OCI-LY1 (cell line): ENCODE data around the gene NAGA.
A peak's percentile ranks its signal among the peaks of the same experiment; 100 is the strongest.
"Not testable (repeated sequence)": the region's sequence is repeated elsewhere in the genome, so short reads cannot be mapped to it uniquely, and the experiment has no call there.

ENCODE experiments used
- H2AFZ ChIP-seq: fragments of 200-600 bp; sonication (generic), shearing (Covaris generic); 2 replicates; pipeline ENCODE4 v1.6.0; 2014; ENCODE audit warnings: antibody characterized with exemption, mild to moderate bottlenecking, low read length
- H3F3A ChIP-seq: fragments of 200-600 bp; sonication (generic), shearing (Covaris generic); 2 replicates; pipeline ENCODE4 v1.6.0; 2014; ENCODE audit warnings: mild to moderate bottlenecking, antibody characterized with exemption, low read length, moderate library complexity; ENCODE audit not compliant: insufficient read depth
- H3K27ac ChIP-seq: fragments of 200-600 bp; sonication (generic); 2 replicates; pipeline ENCODE4 v1.5.1; 2014; ENCODE audit warnings: low read length, mixed run types, mild to moderate bottlenecking, low read depth; ENCODE audit not compliant: poor library complexity, severe bottlenecking
- H3K27me3 ChIP-seq: fragments of 200-600 bp; sonication (generic); 2 replicates; pipeline ENCODE4 v1.6.0; 2014; ENCODE audit warnings: antibody characterized with exemption, mild to moderate bottlenecking, low read length, moderate library complexity; ENCODE audit not compliant: insufficient read depth
- H3K36me3 ChIP-seq: fragments of 200-600 bp; sonication (generic); 2 replicates; pipeline ENCODE4 v1.6.1; 2014; ENCODE audit warnings: mild to moderate bottlenecking, antibody characterized with exemption, low read length, moderate library complexity, mixed read lengths; ENCODE audit not compliant: insufficient read depth
- H3K4me1 ChIP-seq: fragments of 200-600 bp; sonication (generic); 2 replicates; pipeline ENCODE4 v1.5.1; 2014; ENCODE audit warnings: mild to moderate bottlenecking, low read length, moderate library complexity; ENCODE audit not compliant: insufficient read depth, severe bottlenecking
- H3K4me2 ChIP-seq: fragments of 200-600 bp; sonication (generic), shearing (Covaris generic); 2 replicates; pipeline ENCODE4 v1.6.1; 2014; ENCODE audit warnings: low read length
- H3K4me3 ChIP-seq: fragments of 200-600 bp; sonication (generic); 2 replicates; pipeline ENCODE4 v1.5.1; 2014; ENCODE audit warnings: low read length, low read depth, mild to moderate bottlenecking, mixed read lengths; ENCODE audit not compliant: poor library complexity, severe bottlenecking
- H3K79me2 ChIP-seq: fragments of 200-600 bp; shearing (Covaris generic); 2 replicates; pipeline ENCODE4 v1.6.1; 2016; ENCODE audit warnings: mixed run types, low read length, mixed read lengths; ENCODE audit not compliant: insufficient read depth
- H3K9ac ChIP-seq: fragments of 200-600 bp; sonication (generic), shearing (Covaris generic); 2 replicates; pipeline ENCODE4 v1.6.1; 2014; ENCODE audit warnings: mild to moderate bottlenecking, low read length, mixed read lengths
- H3K9me2 ChIP-seq: fragments of 200-600 bp; sonication (generic), shearing (Covaris generic); 2 replicates; pipeline ENCODE4 v1.6.1; 2014; ENCODE audit warnings: low read depth, mild to moderate bottlenecking, low read length, mixed read lengths
- H3K9me3 ChIP-seq: fragments of 200-600 bp; shearing (Covaris generic); 2 replicates; pipeline ENCODE4 v1.6.1; 2014; ENCODE audit warnings: low read length, mixed read lengths
- H4K20me1 ChIP-seq: fragments of 200-600 bp; sonication (generic), shearing (Covaris generic); 2 replicates; pipeline ENCODE4 v1.6.0; 2016; ENCODE audit warnings: mild to moderate bottlenecking, low read length; ENCODE audit not compliant: insufficient read depth
- EZH2 ChIP-seq: fragments of 200-600 bp; sonication (generic), shearing (Covaris generic); IDR thresholded peaks from 2 replicates; pipeline ENCODE4 v1.8.0; 2017; ENCODE audit warnings: borderline replicate concordance, mixed run types, mild to moderate bottlenecking, antibody characterized with exemption, low read length, moderate library complexity, mixed read lengths
- TF ChIP-seq, protein P1 (sequence below): fragments of 200-600 bp; sonication (generic), shearing (Covaris generic); IDR thresholded peaks from 2 replicates; pipeline ENCODE4 v1.5.1; 2017; ENCODE audit warnings: mild to moderate bottlenecking, antibody characterized with exemption, low read length, moderate library complexity, mixed read lengths

The NAGA gene

DNA sequence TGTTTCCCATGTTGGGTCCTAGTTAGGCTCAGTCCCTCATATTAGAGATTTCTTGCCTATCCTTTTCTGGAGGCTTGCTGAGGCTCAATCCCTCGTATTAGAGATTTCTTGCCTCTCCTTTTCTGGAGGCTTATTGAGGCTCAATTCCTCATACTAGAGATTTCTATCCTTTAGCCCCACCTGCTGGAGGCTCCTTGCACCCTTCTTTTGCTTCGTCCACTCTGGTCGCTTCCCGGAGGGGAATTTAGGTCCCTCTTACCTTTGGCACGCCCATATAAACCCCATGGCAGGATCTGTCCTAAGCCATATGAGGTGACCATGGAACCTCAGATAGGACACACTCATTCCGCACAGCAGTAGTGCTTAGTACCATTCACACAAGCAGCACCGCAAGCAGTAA, 44.1 kb upstream of the NAGA start:
- no peak overlapping the region for H3K9ac ChIP-seq
- H2AFZ ChIP-seq, result no peak overlapping the region
- no peaks in the 10 kb centered on the region for H4K20me1 ChIP-seq
- peaks cover 2% of the 10 kb centered on the region for H3K4me1 ChIP-seq
- H3K27me3 ChIP-seq, result no peaks in the 10 kb centered on the region
- TF ChIP-seq, protein P1, sequence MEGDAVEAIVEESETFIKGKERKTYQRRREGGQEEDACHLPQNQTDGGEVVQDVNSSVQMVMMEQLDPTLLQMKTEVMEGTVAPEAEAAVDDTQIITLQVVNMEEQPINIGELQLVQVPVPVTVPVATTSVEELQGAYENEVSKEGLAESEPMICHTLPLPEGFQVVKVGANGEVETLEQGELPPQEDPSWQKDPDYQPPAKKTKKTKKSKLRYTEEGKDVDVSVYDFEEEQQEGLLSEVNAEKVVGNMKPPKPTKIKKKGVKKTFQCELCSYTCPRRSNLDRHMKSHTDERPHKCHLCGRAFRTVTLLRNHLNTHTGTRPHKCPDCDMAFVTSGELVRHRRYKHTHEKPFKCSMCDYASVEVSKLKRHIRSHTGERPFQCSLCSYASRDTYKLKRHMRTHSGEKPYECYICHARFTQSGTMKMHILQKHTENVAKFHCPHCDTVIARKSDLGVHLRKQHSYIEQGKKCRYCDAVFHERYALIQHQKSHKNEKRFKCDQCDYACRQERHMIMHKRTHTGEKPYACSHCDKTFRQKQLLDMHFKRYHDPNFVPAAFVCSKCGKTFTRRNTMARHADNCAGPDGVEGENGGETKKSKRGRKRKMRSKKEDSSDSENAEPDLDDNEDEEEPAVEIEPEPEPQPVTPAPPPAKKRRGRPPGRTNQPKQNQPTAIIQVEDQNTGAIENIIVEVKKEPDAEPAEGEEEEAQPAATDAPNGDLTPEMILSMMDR, result peak; percentile 30; the same call in 1 of the 2 replicates
- TF ChIP-seq EZH2, result no peak
- H3K9me2 ChIP-seq, result no peaks in the 10 kb centered on the region
- no peak overlapping the region for H3K27ac ChIP-seq
- H3K4me3 ChIP-seq, result no peak overlapping the region
- H3F3A ChIP-seq, result no peaks in the 10 kb centered on the region
- H3K4me2 ChIP-seq, result no peak overlapping the region
- H3K36me3 ChIP-seq, result no peaks in the 10 kb centered on the region; the same call in 1 of the 2 replicates
- peaks cover 7% of the 10 kb centered on the region; the same call in 1 of the 2 replicates for H3K9me3 ChIP-seq
- H3K79me2 ChIP-seq, result no peaks in the 10 kb centered on the region

GRCh38 chr22:42112793-42113192, 42.2 kb upstream of the NAGA start:
- not testable (repeated sequence) for H3K79me2 ChIP-seq, H3K4me2 ChIP-seq, H3K9me2 ChIP-seq, H3F3A ChIP-seq, H3K9me3 ChIP-seq, H3K9ac ChIP-seq, H3K4me1 ChIP-seq, H3K36me3 ChIP-seq, H4K20me1 ChIP-seq, H3K27me3 ChIP-seq, H3K27ac ChIP-seq, H2AFZ ChIP-seq, H3K4me3 ChIP-seq
- TF ChIP-seq, protein P1, result peak; percentile 37

DNA sequence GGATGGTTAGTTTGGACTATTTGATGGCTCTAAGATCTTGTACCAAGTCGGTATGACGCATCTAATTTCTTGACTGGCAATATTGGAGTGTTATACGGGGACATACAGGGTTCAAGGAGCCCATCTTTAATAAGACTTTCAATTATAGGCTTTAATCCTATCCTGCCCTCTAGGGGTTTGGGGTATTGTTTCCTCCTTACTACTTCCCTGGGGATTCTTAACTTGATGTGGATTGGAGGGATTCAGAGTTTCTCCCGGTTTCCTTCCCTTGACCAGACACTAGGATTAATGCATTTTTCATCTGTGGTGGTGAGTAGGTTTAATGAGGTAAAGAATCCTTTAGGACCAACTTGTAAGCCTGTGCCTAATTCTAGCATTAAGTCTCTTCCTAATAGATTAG, 41.2 kb upstream of the NAGA start:
- H3K9ac ChIP-seq, result no peak overlapping the region
- TF ChIP-seq EZH2, result no peak
- TF ChIP-seq, protein P1, result no peak
- no peaks in the 10 kb centered on the region for H4K20me1 ChIP-seq
- H3K4me3 ChIP-seq, result no peak overlapping the region
- H3K36me3 ChIP-seq, result no peaks in the 10 kb centered on the region
- no peak overlapping the region for H2AFZ ChIP-seq
- no peaks in the 10 kb centered on the region for H3K79me2 ChIP-seq
- H3K27me3 ChIP-seq, result no peaks in the 10 kb centered on the region
- no peak overlapping the region for H3K27ac ChIP-seq
- H3F3A ChIP-seq, result no peaks in the 10 kb centered on the region
- no peaks in the 10 kb centered on the region for H3K9me2 ChIP-seq
- H3K4me2 ChIP-seq, result no peak overlapping the region
- peaks cover 7% of the 10 kb centered on the region; the same call in 1 of the 2 replicates for H3K9me3 ChIP-seq
- no peaks in the 10 kb centered on the region for H3K4me1 ChIP-seq
